ENCODE measurements around the gene ROBO4. TPM values are rescaled to one million over a fixed set of nuclear protein-coding genes. Genes with fewer than 3 reads are reported as not detected.
A peak's percentile ranks its signal among the peaks of the same experiment; 100 is the strongest.

ROBO4 gene
- total RNA-seq, 1 experiment from 2014 or later = 11.7 TPM

DNA sequence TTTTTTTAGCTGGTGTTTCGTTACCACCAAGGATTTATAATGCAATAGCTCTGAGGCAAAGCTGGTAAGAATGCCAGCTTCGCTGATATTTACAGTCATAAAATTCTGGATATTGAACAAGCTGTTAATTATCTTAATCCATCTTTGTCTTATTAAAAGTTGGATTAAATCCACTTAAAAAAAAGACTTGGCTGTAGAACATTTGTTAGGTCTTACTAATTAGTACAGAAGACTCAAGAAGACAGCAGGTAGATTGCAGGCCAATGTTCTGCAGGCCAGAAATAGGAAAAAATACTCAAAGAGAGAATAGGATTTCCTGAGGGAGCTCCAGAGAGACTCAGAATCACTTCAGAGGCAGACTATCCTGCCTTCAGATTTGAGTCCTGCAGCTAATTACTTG is 7.5 kb downstream of the ROBO4 start:
- no peak for DNase-seq (ENCODE audit: low spot score)

GRCh38 chr11:124889191-124890091 is 8.2 kb downstream of the ROBO4 start:
- no peak for DNase-seq (ENCODE audit: low spot score)

GRCh38 chr11:124887667-124888013 is 10.0 kb downstream of the ROBO4 start:
- DNase-seq (ENCODE audit: low spot score) = no peak

DNA sequence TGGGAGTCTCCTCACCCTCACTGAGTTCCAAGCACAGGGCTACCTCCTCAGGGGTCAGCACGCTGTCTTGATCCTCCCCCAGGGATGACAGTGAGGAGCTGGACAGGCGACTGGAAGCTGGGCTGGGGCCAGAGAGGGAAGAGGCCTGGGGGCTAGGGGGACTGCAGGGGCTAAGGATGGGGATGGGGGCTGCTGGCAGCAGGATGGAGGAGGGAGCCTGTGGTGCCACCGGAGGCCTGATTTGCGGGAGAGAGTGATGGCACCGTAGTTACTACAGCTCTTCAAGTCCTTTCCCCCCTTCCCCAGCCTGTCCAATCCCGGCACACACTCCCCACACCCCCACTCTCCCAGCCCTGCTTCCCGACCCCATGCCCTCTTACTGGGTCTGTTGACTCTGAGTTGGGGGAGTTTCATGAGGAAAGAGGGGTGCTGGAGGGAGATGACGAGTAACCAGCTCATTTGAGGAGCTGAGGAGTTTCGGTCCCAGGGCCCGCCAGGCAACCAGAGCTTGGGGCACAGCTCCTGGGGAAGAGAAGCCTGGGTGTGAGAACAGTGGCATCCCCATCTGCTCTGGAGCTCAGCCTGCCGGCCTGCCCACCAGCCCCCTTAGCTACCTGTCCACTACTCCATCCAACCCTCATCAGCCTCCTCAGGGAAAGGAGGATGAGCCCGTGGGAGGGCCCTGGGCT is 10.5 kb downstream of the ROBO4 start:
- no peak for DNase-seq (ENCODE audit: low spot score)

DNA sequence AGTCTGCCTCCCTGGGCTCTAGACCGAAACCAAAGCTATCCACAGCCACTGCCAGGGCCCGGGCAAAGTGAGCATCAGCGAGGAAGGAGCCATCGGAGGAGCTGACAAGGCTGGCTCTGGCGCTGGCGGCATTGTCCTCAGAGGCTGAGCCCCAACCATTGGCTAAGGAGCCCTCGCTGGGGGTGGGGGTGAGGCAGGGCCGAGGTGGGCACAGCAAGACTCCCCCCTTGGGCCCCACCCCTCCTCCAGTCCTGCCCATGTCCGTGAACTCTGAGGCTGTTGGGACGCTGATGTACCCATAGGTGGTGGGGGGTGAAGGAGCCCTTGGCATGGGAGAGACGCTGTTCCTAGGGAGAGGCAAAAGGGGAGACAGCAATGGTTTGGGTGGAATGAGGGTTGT is 11.2 kb downstream of the ROBO4 start:
- DNase-seq (ENCODE audit: low spot score) = no peak

DNA sequence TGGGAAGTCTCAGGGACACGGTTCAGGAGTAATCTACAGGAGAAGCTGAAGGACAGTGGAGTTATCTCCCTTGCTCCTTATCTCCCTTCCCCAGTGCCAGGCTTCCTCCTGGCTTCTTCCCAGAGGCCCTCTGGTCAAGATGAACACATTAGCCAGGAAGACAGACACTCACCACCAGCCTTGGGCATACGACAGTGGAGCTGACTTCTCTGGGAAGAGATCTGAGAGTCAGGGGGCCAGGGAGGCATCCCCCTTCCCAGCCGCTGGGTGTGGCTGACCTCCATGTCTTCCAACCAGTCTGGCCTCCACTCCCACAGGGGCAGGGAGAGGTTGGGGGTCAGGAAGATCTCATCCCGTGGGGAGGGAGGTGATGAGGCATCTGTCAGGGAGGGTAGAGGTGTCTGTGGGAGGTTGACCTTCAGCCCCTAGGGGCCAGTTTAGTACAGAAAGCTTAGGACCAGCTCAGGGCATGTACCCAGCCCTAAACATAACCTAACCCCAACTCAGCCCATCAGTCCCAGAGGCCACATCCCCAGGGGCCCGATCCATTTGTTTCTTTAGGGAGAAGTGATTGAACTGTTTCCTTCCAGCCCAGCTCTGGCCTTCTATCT is 12.7 kb downstream of the ROBO4 start:
- no peak for DNase-seq (ENCODE audit: low spot score)

DNA sequence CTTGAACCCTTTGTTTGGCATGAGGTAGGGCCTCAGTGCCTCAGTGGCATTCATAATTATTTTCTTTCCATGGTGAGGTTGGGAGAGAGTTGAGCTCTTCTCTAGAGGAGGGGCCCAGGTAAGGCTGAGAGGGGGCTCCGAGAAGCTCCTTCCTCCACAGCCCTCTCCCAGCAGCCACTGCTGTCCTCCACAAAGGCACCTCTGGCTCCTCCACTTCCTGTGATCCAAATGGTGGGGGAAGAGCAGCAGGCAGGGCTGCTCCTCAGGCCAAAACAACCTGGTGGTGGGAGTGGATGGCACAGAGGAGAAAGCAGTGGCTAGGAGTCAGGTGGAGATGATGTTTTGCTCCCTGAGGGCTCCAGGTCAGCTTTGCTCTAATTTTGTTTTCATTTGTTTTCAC is 13.3 kb downstream of the ROBO4 start:
- DNase-seq (ENCODE audit: low spot score) = no peak

DNA sequence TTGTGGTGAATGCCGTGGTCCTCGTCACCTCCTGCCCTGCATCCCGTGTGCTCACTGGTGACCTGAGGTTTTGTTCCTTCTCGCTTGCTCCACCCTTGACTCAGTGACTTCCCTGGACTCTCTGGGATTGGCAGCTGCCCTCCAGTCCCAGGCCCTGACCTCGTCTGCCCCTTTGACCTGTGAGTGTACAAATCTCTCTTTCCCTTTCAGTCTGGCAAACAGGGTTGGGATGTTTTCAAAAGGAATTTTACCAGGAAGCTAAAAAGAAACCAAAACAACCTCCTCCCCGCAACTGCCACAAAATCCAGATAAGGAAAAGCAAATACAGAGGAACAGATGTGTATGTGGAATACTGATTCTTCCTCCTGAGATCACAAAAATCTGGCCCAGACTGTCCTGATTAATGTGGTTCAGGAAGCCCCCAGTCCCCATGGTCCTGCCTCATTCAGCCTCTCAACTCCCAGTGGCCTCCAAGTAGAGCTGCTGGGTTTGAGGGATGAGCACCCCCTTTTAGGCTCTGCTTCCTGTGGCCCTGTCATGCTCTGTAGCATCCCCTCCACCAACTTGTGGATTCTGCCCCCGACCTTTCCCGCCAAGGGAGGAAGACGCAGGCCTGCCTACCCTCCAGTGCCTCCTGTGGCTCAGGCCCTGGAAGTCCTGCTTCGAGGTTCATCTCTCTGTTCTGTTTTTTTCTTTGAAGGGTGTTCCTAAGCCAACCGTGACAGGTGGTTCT is 15.2 kb downstream of the ROBO4 start:
- no peak for DNase-seq (ENCODE audit: low spot score)

DNA sequence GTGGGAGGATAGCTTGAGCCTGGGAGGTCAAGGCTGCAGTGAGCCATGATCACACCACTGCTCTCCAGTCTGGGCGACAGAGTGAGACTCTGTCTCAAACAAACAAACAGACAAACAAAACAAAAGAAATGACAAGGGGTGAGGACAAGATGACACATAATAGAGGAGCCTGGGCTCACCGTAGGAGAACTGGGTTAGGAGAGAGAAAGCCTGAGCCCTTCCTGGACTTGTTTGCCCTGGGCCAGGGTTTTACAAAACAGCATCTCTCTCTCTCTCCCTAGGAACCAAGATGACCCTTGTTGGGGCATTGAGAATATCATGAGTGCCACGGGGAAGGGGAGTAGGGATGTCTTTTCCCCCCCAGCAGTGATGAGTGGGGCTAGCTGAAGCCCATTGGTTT is 16.7 kb downstream of the ROBO4 start:
- DNase-seq (ENCODE audit: low spot score) = no peak

DNA sequence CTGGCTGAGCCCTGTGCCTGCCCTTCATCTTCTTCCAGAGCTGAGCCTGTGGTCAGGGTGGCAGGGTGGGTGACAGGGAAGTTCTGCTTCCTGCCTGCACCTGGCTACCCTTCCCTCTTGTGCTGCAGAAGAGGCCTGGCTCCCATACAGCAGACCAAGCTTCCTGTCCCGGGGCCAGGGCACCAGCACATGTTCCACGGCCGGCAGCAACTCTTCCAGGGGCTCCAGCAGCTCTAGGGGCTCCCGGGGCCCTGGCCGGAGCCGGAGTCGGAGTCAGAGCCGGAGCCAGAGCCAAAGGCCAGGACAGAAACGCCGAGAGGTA is 17.4 kb downstream of the ROBO4 start:
- DNase-seq (ENCODE audit: low spot score) = no peak

GRCh38 chr11:124879493-124880289 is 18.0 kb downstream of the ROBO4 start:
- no peak for DNase-seq (ENCODE audit: low spot score)

- no peak for DNase-seq (ENCODE audit: low spot score)
Observed at GRCh38 chr11:124878759-124879492, 18.7 kb downstream of the ROBO4 start.

DNA sequence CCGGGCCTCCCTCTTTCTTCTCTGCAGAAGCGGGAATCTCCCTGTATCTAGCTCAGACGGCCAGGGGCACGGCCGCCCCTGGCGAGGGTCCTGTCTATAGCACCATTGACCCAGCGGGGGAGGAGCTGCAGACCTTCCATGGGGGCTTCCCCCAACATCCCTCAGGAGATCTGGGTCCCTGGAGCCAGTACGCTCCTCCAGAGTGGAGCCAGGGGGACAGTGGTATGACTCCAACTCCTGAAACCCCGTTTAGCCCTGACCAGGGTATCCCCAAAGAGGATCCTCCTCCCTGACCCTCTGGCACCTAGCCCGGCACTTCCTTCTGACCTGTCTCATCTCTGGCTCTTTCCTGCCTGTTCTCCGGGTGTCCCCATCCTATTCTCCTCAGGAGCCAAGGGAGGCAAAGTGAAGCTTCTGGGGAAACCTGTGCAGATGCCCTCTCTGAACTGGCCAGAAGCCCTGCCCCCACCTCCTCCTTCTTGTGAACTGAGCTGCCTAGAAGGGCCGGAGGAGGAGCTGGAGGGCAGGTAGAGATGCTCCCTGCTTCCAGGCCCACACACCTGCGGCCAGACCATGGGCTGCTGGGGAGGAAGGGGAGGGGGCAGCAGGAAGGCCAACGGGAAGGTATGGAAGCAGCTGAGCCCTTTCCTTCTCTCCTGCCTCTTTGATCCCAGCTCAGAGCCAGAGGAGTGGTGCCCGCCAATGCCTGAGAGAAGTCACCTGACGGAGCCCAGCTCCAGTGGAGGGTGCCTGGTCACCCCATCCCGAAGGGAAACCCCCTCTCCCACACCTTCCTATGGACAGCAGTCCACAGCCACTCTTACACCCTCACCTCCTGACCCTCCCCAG is 19.5 kb downstream of the ROBO4 start:
- DNase-seq (ENCODE audit: low spot score) = no peak

GRCh38 chr11:124877631-124877909 is 20.1 kb downstream of the ROBO4 start:
- no peak for DNase-seq (ENCODE audit: low spot score)

GRCh38 chr11:124876818-124877630 is 20.6 kb downstream of the ROBO4 start:
- no peak for DNase-seq (ENCODE audit: low spot score)

GRCh38 chr11:124875943-124876817 is 21.5 kb downstream of the ROBO4 start:
- DNase-seq (ENCODE audit: low spot score) = peak; percentile 77

DNA sequence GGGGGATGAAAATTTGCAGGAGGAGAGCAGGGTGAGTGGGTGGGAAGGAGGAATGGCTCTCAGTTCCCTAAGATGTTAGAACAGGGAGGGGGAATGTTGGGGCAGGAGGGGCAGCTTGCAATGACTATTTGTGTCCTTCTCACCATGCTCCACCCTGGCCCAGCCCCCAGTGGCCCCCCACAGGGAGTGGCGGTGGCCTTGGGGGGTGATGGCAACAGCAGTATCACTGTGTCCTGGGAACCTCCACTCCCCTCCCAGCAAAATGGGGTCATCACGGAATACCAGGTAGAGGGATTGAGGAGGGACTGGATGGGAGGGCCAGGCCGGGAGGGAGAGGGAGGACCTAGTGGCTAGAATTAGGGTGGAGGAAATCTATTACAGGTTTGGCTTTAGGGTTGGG is 22.3 kb downstream of the ROBO4 start:
- DNase-seq (ENCODE audit: low spot score) = no peak

DNA sequence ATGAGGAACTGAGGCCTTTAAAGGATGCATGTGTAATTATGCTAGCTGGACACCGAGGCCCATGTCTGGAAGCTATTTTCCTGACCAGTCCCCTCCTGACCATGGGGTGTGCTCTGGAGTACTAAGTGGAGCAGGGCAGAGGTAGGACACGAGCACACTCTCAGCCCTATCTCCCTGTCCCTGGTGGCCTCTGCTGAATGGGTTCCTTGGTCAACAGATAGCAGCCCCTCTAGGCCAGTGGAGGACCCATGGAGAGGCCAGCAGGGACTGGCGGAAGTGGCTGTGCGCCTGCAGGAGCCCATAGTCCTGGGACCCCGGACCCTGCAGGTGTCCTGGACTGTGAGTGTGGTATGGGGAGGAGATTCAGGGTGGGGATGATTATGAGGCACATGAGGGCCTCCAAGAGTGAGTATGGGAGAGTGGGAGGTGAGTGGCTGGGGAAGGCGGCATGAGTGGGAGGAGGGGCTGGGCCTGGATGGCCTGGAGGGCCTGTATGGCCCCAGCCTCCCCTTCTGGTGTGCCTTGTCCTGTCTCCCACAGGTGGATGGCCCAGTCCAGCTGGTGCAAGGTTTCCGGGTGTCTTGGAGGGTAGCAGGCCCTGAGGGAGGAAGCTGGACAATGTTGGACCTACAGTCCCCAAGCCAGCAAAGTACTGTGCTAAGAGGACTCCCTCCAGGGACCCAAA is 23.0 kb downstream of the ROBO4 start:
- DNase-seq (ENCODE audit: low spot score) = no peak

Measured in A172 (cell line).